Measurements from ENCODE around the gene LAMP5. TPM values are rescaled to one million over a fixed set of nuclear protein-coding genes. Genes with fewer than 3 reads are reported as not detected.

LAMP5 gene
- total RNA-seq, 1 donor from 2014 or later, result 0.22 TPM

DNA sequence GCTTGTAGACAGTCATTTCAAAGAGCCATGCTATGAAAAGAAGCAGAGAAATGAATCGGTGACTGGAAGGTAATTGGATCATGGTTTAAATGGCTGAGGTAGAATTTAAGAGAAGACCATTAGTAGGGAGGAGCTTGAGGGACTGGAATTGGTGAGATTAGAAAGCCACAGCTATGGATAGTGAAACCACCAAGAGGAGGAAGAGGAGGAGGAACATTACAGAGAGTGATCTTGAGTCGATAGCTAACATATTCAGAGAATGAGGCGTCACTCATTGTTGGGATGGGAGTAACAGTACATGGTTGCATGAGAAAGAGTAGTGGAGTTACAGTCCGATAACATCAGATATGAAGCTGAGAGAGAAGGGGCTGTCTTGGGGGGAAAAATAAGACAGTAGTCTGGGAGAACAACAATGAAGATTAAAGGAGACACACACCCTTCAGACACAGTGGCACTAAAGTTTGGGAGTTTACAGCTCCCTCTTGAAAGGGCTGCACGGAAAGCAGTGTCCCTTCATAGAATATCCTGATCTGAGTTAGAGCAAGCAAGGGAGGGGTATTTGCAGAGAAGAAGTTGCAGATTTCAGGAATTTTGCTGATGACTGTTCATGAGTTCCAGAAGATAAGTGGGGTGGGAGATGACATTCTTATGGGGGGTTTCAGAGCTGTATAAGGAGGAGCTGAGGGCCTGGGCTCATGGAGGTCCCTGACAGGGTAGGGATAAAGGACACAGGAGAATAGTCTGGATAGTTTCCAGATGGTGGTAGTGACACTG, 15.1 kb upstream of the LAMP5 start:
- no peak for DNase-seq (ENCODE audit: low spot score)

DNA sequence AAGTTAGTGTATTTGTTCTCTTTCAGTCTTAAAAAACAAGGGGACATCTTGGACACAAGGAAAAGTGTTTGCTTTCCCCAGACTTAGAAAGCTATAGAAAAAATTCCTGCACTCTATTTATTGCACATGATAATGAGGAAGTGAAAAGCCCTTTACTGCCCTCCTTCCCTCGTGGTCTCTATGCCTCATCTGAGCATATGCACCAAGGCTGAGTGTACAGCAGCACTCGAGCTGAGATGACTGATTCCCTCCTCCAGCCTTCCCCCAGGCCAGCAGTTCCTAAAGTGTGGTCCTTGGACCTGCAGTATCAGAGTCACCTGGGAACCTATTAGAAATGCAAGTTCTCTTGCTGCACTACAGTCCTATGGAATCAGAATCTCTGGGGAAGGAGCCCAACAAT, 14.3 kb upstream of the LAMP5 start:
- DNase-seq (ENCODE audit: low spot score), result no peak

DNA sequence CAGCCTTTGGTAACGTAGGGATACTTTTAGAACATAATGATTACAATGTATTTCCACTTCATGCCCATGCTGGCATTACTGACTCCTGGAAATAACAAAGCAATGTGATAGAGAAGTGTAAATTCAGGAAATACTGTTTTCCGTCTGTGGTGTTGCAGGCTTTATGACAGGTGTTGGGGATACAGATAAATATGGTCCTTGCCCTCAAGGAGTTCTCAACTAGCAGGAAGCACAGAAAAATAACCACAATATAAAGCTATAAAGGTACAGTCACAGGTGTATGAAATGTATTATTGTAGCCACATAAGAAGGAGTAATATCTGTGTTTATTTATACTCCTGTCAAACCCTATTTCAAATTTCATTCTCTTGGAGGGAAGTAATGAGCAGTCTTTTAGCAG, 12.9 kb upstream of the LAMP5 start:
- no peak for DNase-seq (ENCODE audit: low spot score)

DNA sequence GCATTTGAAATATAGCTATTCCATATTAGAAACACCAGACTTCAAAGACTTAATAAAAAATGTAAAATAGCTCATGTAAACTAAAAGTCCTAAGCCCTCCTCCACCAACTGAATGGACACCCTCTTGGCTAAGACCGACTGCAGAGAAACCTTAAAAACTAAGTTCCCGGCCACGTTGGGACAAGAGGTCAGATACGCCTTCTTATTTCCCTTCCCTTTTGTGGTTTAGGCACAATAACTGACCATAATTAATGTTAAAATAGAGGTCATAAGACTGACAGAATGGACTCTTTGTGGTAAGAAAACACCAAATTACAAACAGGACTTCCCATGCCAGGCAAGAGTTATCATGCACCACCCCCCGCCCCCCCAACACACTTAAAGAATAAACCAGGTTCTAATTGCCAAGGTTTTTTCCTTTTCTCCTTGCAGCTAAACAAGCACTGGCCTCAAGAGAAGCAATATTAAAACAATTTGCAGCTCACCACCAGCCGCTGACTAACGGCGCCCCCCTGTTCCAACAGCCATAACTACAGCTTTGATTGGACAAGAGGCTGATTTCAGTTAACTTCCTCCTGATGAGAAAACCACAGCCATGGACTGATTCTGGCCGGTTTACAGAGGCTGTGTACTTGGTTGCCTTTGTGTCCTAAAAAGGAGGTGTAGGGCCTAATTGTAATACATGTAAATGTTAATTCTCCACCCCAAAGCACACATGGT, 10.7 kb upstream of the LAMP5 start:
- no peak for DNase-seq (ENCODE audit: low spot score)

DNA sequence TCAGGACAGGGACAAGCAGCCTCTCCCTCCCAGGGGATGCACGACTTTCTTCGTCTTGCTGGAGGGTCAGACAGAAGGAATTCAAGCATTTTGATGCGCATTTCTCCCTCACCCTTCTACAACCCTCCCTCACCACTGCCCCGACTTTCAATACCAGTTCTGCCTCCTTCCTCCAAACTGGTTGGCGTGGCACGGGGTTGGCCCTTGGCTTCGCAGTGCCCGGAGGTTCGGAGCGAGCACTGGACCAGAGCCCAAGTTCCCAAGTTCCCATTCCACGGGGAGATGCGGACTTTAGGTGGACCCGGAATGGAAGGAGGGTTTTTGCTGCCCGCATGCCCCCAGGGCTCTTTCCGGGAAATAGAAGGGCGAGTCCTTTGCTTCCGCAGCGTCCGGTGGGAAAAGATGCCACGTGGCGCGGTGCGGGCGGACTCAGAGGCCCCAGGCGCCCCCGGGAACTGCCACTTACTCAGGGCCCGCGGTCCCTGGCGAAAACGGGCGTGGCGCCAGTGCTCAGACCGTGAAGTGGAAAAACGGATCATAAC, 8.0 kb upstream of the LAMP5 start:
- DNase-seq (ENCODE audit: low spot score), result no peak

DNA sequence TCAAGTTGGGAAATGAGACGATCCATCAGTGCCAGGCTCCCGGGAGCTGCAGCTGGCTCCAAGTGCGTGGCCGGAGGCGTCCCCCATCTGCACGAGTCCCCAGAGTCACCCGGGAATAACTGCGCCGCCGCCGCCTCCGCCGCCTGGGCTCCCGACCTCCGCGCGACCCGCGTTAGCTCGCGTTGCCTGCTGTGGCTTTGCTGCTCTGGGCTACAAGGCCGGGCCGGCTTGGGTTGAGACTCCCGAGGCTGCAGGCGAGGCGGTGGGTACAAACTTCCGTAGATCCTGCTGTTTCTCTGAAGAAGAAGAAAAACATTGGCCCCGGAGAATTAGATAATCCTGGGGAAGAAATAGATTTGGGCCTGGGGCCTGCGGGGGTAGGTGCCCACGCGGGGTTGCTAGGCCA, 7.4 kb upstream of the LAMP5 start:
- no peak for DNase-seq (ENCODE audit: low spot score)

DNA sequence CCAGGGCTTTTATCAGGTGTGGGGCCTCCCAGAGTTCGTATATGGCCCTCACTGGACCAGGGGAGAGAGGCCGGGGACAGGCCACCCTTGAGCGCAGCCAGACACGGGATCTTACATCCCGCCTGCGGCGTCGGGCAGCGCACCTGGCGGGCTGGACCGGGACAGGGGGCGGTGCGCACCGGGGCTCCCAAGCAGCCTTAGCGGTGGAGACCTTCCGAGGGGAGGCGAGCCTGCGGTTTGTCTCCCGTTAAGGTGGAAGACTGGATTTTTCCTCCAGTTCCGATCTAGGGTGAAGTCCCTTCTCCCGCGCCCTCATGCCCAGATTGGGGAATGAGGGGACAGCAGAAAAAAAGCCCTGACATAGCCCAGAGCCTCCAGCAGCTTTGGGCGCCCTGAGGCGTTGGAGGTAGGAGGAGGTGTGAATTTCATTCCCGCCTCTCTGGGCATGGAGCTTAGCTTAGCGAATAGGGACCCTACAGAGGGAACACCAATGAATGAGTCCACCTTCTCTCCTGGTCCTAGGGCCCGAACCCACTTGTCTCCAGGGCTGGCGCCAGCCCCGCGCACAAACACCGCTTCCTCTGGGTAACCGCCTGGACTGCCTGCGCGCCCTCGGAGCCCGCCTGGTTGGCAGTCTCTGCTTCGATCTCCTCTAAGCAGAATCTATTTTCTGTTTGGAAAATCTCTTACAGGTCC, 6.7 kb upstream of the LAMP5 start:
- DNase-seq (ENCODE audit: low spot score), result no peak

DNA sequence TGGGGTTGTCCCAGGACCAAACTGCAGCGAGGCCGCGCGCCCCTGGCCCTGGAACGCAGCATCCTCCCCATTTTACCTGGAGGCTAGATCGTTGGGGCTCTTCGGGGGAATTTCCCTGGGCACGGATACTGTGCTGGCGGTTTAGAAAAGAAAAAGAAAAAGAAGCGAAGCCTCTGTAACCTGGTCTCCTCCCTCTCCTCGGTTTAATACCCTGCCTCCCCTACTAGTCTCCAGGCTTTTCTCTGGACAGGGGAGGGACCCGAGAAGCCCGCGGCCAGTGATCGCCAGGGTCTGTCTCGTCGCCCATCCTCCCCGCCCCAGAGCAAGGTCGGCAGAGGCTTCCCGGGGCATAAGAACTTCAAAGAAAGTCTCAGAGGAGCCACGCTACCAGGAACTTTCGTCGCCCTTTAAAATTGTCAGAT, 6.1 kb upstream of the LAMP5 start:
- DNase-seq (ENCODE audit: low spot score), result no peak

DNA sequence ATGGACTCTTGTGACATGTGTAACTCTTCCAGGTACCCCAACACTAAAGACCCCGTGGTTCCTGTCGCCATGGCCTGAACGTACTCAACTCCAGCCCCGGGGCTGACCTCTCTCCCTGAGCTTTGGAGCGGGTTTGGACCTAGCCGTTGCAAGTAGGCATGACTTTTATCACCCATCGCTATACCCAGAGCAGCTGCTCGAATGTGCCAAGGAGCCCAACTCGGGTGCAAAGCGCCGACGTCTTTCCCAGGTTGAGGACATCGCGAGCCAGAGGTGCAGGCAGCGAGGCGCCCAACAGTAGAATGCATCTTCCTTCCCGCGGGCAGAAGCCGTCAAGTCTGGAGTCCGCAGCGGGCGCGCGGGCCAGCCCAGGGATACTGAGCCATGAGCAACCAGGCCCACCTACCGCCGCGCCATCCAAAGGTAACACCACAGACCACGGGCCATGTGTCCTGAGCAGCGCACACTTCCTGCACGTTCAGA, 5.7 kb upstream of the LAMP5 start:
- DNase-seq (ENCODE audit: low spot score), result no peak

DNA sequence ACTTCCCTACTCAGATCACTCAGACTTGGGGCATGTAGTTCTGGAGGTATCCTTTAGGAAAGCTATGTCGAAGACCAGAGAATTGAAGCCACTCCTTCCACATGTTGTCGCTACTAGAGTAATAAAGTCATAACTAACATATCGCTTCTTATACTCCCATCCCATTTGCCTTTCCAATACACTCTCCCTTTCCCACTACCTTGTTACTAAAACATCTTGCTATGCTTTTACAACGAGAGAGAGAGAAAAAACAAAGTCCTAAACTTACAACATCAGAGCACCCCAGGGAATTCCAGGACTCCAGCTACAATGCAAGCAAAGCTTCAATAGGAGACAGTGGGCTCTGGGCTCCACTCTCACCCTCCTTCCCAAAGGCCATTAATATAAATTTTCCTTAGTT, 5.1 kb upstream of the LAMP5 start:
- no peak for DNase-seq (ENCODE audit: low spot score)

DNA sequence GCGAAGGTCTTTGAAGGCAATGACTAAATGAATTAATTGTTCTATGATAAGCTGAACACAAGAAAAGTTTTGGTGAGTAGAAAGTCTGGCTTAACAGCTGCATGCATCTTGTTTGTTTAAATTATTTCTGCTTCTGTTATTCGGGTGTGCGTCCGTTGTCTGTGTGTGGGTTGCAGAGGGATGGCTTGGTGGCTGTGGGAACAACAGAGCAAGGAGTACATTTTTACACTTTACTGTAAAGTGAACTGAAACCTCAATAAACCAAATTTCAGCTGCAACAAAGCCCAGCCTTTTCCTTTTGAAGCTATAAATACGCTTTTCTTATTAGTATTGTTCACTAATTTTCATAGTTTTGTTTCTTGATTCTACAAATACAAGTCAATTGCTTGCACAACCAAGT, 3.5 kb upstream of the LAMP5 start:
- DNase-seq (ENCODE audit: low spot score), result no peak

DNA sequence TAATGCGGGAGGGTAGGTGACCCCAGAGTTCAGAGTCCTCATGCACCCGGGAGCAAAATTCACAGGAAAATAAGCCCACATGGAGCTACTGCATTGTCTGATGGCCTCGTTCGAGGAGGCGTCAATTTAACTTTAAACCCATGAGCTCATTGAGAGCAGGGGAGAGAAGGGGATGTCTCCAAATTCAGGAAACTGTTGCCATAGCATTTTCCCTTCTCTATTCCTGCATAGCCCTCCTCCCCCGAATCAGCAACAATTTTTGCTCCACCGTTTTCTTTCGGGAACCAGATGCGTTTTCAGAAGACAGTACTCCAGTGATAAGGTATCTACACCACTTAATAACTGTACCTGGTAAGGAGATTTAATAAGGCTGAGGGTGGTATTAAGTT, 324 bp upstream of the LAMP5 start:
- DNase-seq (ENCODE audit: low spot score), result no peak

DNA sequence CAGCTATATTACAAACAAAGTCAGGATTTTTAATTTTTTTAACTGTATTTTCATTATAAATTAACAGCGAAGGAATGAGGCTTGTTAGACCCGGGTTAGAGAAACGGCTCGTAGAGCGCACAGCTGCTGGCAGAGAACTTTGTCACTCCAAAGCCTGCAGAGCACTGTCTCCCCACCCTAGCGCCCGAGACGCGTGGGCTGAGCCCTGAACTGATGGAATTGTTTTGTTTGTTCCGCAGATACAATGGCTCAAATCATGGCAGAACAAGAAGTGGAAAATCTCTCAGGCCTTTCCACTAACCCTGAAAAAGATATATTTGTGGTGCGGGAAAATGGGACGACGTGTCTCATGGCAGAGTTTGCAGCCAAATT, 810 bp downstream of the LAMP5 start:
- no peak for DNase-seq (ENCODE audit: low spot score)

DNA sequence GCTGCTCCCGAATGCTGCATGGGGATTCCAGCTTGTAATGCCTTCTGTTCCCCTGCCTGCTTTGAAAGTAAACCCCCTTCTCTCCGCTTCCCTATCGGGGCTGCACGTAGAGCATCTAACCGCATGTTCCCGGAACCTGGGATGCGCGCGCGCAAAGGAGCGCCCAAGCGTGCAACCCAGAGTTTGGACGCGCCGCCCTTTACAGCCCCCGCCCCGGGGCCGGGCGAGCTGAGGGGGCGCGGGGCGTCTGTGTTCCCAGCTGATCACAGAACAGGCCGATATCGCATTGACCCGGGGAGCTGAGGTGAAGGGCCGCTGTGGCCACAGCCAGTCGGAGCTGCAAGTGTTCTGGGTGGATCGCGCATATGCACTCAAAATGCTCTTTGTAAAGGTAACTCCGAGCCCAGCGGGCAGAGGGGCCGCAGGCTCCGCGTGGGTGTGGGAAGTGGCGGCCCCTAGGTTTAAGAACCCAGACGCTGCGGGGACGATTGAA, 1.4 kb downstream of the LAMP5 start:
- no peak for DNase-seq (ENCODE audit: low spot score)

DNA sequence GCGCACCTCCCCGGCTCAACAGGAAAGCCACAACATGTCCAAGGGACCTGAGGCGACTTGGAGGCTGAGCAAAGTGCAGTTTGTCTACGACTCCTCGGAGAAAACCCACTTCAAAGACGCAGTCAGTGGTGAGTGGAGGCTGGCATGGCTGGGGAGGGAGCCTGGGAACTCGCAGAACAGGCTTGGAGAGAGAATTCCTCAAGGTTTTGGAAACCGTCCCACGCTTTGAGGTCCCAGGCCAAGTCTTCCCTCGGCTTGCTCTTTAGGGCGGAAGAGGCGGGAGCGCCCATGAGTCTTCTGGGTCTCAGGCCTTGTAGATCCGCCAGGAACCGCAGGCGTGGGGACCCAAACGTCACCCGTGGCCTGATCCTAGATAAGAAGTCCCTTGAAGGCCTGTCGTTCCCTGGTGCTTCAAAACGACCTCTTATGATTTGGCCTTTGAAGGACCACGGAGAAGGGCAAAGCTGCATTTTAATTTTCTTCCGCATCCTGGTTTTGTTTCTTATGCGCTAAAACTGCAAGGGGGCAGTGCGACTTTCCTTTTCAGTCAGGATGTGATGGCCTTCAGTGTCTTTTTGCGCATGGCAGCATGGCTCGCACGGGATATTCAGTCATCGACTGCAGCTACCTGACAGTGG, 2.0 kb downstream of the LAMP5 start:
- no peak for DNase-seq (ENCODE audit: low spot score)

DNA sequence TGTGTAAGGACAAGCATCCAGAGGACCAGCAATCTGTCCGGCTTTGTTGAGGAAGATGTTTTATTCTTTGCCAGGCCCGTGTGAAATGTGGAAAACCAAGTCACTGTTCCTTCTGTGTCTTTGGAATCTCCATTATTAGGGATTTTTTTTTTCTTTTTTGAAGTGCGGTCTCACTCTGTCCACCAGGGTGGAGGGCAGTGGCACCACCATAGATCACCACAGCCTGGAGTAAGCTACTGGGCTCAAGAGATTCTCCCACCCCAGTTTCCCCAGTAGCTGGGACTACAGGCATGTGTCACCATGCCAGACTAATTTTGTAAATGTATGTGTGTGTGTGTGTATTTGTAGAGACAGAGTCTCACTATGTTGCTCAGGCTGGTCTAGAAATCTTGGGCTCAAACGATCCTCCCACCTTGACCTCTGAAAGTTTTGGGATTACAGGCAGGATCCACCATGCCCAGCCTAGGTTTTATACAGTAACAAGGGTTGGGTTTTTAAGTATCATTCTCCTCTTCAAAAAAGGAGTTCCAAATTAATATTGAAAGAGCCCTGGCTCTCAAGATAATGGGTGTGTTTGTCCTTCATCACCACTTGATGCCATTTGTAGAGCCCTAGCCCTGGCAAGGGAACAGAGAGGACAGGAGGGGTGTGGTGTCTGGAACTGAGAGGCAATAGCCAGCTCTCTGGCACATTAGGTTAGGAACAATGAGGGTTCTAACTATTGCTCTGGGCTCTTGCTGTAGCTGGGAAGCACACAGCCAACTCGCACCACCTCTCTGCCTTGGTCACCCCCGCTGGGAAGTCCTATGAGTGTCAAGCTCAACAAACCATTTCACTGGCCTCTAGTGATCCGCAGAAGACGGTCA, 3.1 kb downstream of the LAMP5 start:
- no peak for DNase-seq (ENCODE audit: low spot score)

DNA sequence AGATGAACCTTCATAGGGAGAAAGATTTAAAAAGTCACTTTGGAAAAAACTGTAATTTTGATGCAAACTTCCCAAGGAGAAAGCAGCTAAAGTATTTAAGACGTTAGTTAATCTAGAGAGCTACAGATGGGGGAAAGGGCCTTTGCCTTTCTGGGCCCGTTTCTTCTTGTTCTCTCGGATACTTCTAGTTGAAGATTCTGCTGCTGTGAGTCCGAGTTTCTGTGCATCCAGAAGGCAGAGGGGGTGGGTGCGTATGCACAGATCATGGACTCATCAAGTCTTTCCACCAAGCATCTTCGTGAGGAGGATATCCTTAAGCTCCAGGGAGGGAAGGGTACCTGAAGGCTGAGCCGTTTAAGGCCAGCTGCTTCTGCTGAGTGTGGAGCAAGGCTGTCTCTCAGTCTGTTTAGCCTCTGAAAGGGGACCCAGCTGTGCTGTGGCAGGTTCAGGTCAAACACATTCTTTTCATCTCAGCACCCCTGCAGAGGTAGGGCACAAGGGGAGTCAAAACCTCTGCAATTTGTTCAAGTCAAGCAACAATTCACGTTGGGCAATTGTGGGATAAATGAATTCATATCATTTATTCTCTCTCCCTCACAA, 4.3 kb downstream of the LAMP5 start:
- no peak for DNase-seq (ENCODE audit: low spot score)

DNA sequence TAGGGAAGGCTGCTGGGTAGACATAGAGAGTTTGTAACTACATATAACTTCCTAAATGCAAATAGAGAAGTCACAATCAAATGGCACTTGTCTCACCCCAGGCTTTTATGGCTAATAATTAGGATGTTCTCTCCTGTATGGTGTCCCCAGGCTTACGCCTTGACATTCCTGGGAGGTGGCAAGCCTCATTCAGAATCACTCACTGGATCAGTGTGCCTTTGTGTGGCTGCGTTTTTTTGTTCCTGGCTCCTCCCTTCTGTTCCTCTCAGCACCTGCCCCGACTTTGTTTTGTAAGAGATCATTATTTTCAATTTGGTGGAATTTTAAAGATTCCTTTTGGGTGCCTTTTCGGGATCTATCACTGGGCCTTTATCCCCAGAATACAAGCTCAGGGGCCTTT, 5.7 kb downstream of the LAMP5 start:
- no peak for DNase-seq (ENCODE audit: low spot score)

DNA sequence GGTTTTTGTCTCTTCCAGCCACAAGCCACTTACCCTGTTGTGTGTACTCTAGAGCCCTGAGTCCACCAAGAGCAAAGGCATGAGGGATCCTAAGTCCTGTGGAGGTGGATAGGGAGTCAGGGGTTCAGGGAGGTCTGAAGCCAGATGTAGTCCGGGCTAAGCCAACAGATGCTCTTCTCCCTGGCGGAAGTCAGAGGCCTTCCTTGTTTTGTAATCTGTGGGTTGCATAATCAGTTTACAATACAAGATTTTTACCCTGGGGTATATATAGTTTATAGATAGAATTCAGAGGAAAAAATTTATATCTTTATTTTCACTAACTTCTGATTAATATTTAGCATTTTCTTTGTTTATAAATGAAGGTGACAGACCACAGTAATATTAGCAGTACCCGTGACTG, 9.2 kb downstream of the LAMP5 start:
- DNase-seq (ENCODE audit: low spot score), result no peak

DNA sequence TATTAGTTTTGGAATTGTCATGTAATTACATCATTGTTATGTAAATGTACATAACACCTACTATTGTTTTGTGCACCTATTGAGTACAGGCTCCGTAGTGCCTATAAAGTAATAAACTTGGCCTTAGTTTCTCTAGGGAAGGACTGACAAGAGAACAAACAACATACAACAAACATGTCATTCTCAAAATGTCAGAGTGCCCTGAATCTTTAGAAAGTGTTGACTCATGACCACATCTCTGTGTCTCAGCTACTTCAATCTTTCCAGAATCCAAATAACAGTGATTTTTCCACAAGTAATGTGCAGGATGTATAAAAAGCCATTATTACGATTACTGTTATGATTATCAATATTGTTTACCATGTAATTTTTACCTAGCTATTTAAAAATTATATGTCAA, 17.2 kb downstream of the LAMP5 start:
- DNase-seq (ENCODE audit: low spot score), result no peak

Measured in mesenteric fat pad (tissue), 1 donor.